Neuronal stem cell (in vitro differentiated cells): ENCODE data around the gene PPP2R2B.

Experiments
- DNase-seq: peaks from one replicate; pipeline ENCODE4 v3.0.0-alpha.2; 2013; ENCODE audit warnings: low spot score
- H2AFZ ChIP-seq: one replicate; pipeline ENCODE4 v1.6.1; 2013; ENCODE audit warnings: mild to moderate bottlenecking, low read length, inconsistent platforms
- H2AK5ac ChIP-seq: 2 replicates; pipeline ENCODE4 v1.6.1; 2013; ENCODE audit warnings: low read depth, mild to moderate bottlenecking, inconsistent platforms, low read length, moderate library complexity, mixed read lengths
- H2BK120ac ChIP-seq: 2 replicates; pipeline ENCODE4 v1.6.1; 2013; ENCODE audit warnings: low read depth, mild to moderate bottlenecking, inconsistent platforms, low read length, moderate library complexity, mixed read lengths
- H2BK12ac ChIP-seq: one replicate; pipeline ENCODE4 v1.6.1; 2013; ENCODE audit warnings: low read length, inconsistent platforms
- H2BK15ac ChIP-seq: 2 replicates; pipeline ENCODE4 v1.6.1; 2013; ENCODE audit warnings: mild to moderate bottlenecking, low read length, inconsistent platforms, mixed read lengths
- H2BK5ac ChIP-seq: one replicate; pipeline ENCODE4 v1.6.1; 2013; ENCODE audit warnings: inconsistent platforms, mild to moderate bottlenecking, low read length, moderate library complexity
- H3K14ac ChIP-seq: one replicate; pipeline ENCODE4 v1.6.1; 2013; ENCODE audit warnings: low read length, inconsistent platforms
- H3K18ac ChIP-seq: 2 replicates; pipeline ENCODE4 v1.6.1; 2013; ENCODE audit warnings: low read length, inconsistent platforms
- H3K23ac ChIP-seq: 2 replicates; pipeline ENCODE4 v1.6.1; 2013; ENCODE audit warnings: low read depth, mild to moderate bottlenecking, mixed read lengths, low read length, inconsistent platforms; ENCODE audit not compliant: poor library complexity
- H3K27ac ChIP-seq: replicated peaks from 3 replicates; pipeline ENCODE4 v1.5.1; 2013; ENCODE audit warnings: low read length, inconsistent platforms
- H3K27me3 ChIP-seq, 3 experiments: 2 replicates each; pipeline ENCODE4 v1.6.1; 2013; ENCODE audit warnings: low read length in 3 of 3, mild to moderate bottlenecking in 2 of 3, inconsistent platforms in 1 of 3, low read depth in 1 of 3, mixed read lengths in 1 of 3, moderate library complexity in 1 of 3; ENCODE audit not compliant: control insufficient read depth in 3 of 3, insufficient read depth in 3 of 3
- H3K36me3 ChIP-seq, 2 donors: replicated peaks in 1 of 2; 2 replicates each; pipeline ENCODE4 v1.6.1; 2013; ENCODE audit warnings: low read length in 2 of 2; ENCODE audit not compliant: control insufficient read depth in 2 of 2, insufficient read depth in 2 of 2
- H3K4ac ChIP-seq: 2 replicates; pipeline ENCODE4 v1.6.1; 2013; ENCODE audit warnings: inconsistent platforms, mild to moderate bottlenecking, low read length, moderate library complexity
- H3K4me1 ChIP-seq, 2 donors: 1 replicate in 1 of 2; 2 replicates in 1 of 2; pipeline ENCODE4 v1.6.1; 2013; ENCODE audit warnings: low read length in 2 of 2, low read depth in 1 of 2; ENCODE audit not compliant: control insufficient read depth in 2 of 2, insufficient read depth in 1 of 2
- H3K4me2 ChIP-seq: one replicate; pipeline ENCODE4 v1.6.1; 2013; ENCODE audit warnings: mild to moderate bottlenecking, low read length, inconsistent platforms; ENCODE audit not compliant: insufficient read depth, poor library complexity, severe bottlenecking
- H3K4me3 ChIP-seq, 2 donors: 2 replicates each; pipeline ENCODE4 v1.5.1; 2013; ENCODE audit warnings: low read length in 2 of 2, mild to moderate bottlenecking in 2 of 2, inconsistent platforms in 1 of 2, moderate library complexity in 1 of 2
- H3K79me1 ChIP-seq: one replicate; pipeline ENCODE4 v1.6.1; 2013; ENCODE audit warnings: low read depth, mild to moderate bottlenecking, inconsistent platforms, low read length, moderate library complexity
- H3K9ac ChIP-seq: one replicate; pipeline ENCODE4 v1.6.1; 2013; ENCODE audit warnings: mild to moderate bottlenecking, low read depth, low read length, inconsistent platforms; ENCODE audit not compliant: poor library complexity
- H3K9me3 ChIP-seq, 2 donors: replicated peaks in 1 of 2; 2 replicates each; pipeline versions ENCODE3 to v1.6.1; 2013; ENCODE audit warnings: low read length in 2 of 2, mild to moderate bottlenecking in 2 of 2, inconsistent platforms in 1 of 2, low read depth in 1 of 2, mixed read lengths in 1 of 2, moderate library complexity in 1 of 2; ENCODE audit not compliant: control insufficient read depth in 2 of 2, insufficient read depth in 1 of 2
- H4K8ac ChIP-seq: one replicate; pipeline ENCODE4 v1.6.1; 2013; ENCODE audit warnings: low read depth, mild to moderate bottlenecking, inconsistent platforms, low read length, moderate library complexity
- H4K91ac ChIP-seq: one replicate; pipeline ENCODE4 v1.6.1; 2013; ENCODE audit warnings: low read length, low read depth, mild to moderate bottlenecking, inconsistent platforms; ENCODE audit not compliant: poor library complexity
- WGBS, 2 donors: extraction: QIAGEN DNeasy Blood & Tissue Kit; methylation state at CpG; one replicate each; pipeline ENCODE4 v1.1.7; 2013; ENCODE audit warnings: missing lambda C conversion rate in 2 of 2, mixed read lengths in 1 of 2; ENCODE audit not compliant: insufficient read length in 2 of 2, insufficient replicate concordance in 1 of 2; ENCODE audit errors: extremely low coverage in 2 of 2; 5-methylcytosine and 5-hydroxymethylcytosine counted together

Gene PPP2R2B

GRCh38 chr5:146725025-146725424 is 153.5 kb downstream of the PPP2R2B start:
- H3K27ac ChIP-seq, result no peak overlapping the region
- H2AK5ac ChIP-seq, result no peak overlapping the region
- H3K79me1 ChIP-seq, result no peaks in the 10 kb centered on the region
- H2BK15ac ChIP-seq, result no peak overlapping the region
- H3K4me2 ChIP-seq, result no peak overlapping the region
- no peak overlapping the region for H3K14ac ChIP-seq
- H3K4me1 ChIP-seq, result peaks cover 0 to 11% of the 10 kb centered on the region in 2 donors
- H2BK12ac ChIP-seq, result no peak overlapping the region
- no peaks in the 10 kb centered on the region for H3K27me3 ChIP-seq
- H2BK5ac ChIP-seq, result no peak overlapping the region
- H3K36me3 ChIP-seq, result no peaks in the 10 kb centered on the region
- no peak overlapping the region for H3K23ac ChIP-seq
- H3K18ac ChIP-seq, result no peak overlapping the region
- no CpG with 5 or more reads among the region's 4 CpGs for WGBS, 2 donors
- DNase-seq, result no peak
- H3K9ac ChIP-seq, result no peak overlapping the region
- H3K4ac ChIP-seq, result no peak overlapping the region
- H2AFZ ChIP-seq, result no peak overlapping the region
- H3K4me3 ChIP-seq, result no peak overlapping the region
- H3K9me3 ChIP-seq, result peaks cover 2 to 8% of the 10 kb centered on the region in 2 donors
- no peak overlapping the region for H4K91ac ChIP-seq
- H4K8ac ChIP-seq, result no peak overlapping the region
- H2BK120ac ChIP-seq, result no peak overlapping the region

- WGBS, 2 donors, result no CpG with 5 or more reads among the region's 1 CpG
- Histone ChIP-seq H3K27ac (no peak overlapping the region), H3K9me3 (no peaks in the 10 kb centered on the region), H3K4me1 (peaks cover 2 to 16% of the 10 kb centered on the region in 2 donors), H3K36me3 (no peaks in the 10 kb centered on the region), H3K14ac (no peak overlapping the region), H2AFZ (no peak overlapping the region), H3K23ac (no peak overlapping the region), H2AK5ac (no peak overlapping the region), H2BK120ac (no peak overlapping the region), H4K8ac (no peak overlapping the region), H4K91ac (no peak overlapping the region), H3K79me1 (no peaks in the 10 kb centered on the region), H3K9ac (no peak overlapping the region), H2BK15ac (no peak overlapping the region), H3K4me3 (no peak overlapping the region), H2BK12ac (no peak overlapping the region), H3K4ac (no peak overlapping the region), H3K27me3 (no peaks in the 10 kb centered on the region), H2BK5ac (no peak overlapping the region), H3K18ac (no peak overlapping the region), H3K4me2 (no peak overlapping the region)
- DNase-seq, result no peak
Observed at GRCh38 chr5:146722361-146722779, 156.2 kb downstream of the PPP2R2B start.

GRCh38 chr5:146721073-146721815 is 157.3 kb downstream of the PPP2R2B start:
- H2AK5ac ChIP-seq, result no peak overlapping the region
- no peak for DNase-seq
- H3K4me3 ChIP-seq, result no peak overlapping the region
- WGBS, 2 donors, result no CpG with 5 or more reads among the region's 5 CpGs
- H3K9ac ChIP-seq, result no peak overlapping the region
- no peak overlapping the region for H3K18ac ChIP-seq
- no peaks in the 10 kb centered on the region for H3K79me1 ChIP-seq
- H3K36me3 ChIP-seq, result no peaks in the 10 kb centered on the region
- H2BK15ac ChIP-seq, result no peak overlapping the region
- no peak overlapping the region for H2BK12ac ChIP-seq
- H4K91ac ChIP-seq, result no peak overlapping the region
- H3K23ac ChIP-seq, result no peak overlapping the region
- peaks cover 2 to 16% of the 10 kb centered on the region in 2 donors for H3K4me1 ChIP-seq
- H3K27me3 ChIP-seq, result no peaks in the 10 kb centered on the region
- H3K14ac ChIP-seq, result no peak overlapping the region
- no peak overlapping the region for H3K4ac ChIP-seq
- no peak overlapping the region for H4K8ac ChIP-seq
- no peak overlapping the region for H2AFZ ChIP-seq
- no peak overlapping the region for H3K4me2 ChIP-seq
- no peaks in the 10 kb centered on the region for H3K9me3 ChIP-seq
- no peak overlapping the region for H2BK5ac ChIP-seq
- no peak overlapping the region for H3K27ac ChIP-seq
- no peak overlapping the region for H2BK120ac ChIP-seq

- Histone ChIP-seq H2AFZ (no peak overlapping the region), H3K14ac (no peak overlapping the region), H3K27ac (no peak overlapping the region), H3K4me1 (peaks cover 2 to 10% of the 10 kb centered on the region in 2 donors), H3K27me3 (no peaks in the 10 kb centered on the region), H3K18ac (no peak overlapping the region), H3K4ac (no peak overlapping the region), H3K23ac (no peak overlapping the region), H3K9me3 (no peaks in the 10 kb centered on the region), H4K91ac (no peak overlapping the region), H3K36me3 (no peaks in the 10 kb centered on the region), H3K79me1 (no peaks in the 10 kb centered on the region), H2BK5ac (no peak overlapping the region), H2BK12ac (no peak overlapping the region), H3K9ac (no peak overlapping the region), H3K4me3 (no peak overlapping the region), H2BK15ac (no peak overlapping the region), H2AK5ac (no peak overlapping the region), H3K4me2 (no peak overlapping the region), H4K8ac (no peak overlapping the region), H2BK120ac (no peak overlapping the region)
- DNase-seq, result no peak
- no CpG with 5 or more reads among the region's 1 CpG for WGBS, 2 donors
Observed at GRCh38 chr5:146720107-146720506, 158.4 kb downstream of the PPP2R2B start.
